ENCODE results near the gene ZNF57.

ZNF57 gene

GRCh38 chr19:2863816-2864215, 36.9 kb upstream of the ZNF57 start:
- Histone ChIP-seq H3K9me3 (ENCODE audit: control insufficient read depth, insufficient read depth, low read depth, low read length) (no peaks in the 10 kb centered on the region), H3K36me3 (ENCODE audit: control insufficient read depth in 2 of 2, insufficient read depth in 1 of 2, low read length in 2 of 2) (no peaks in the 10 kb centered on the region), H3K4me3 (ENCODE audit: low read depth, low read length) (no peak overlapping the region), H3K27ac (ENCODE audit: extremely low read depth, low read depth, low read length) (no peak overlapping the region), H3K4me1 (ENCODE audit: control insufficient read depth, insufficient read depth, low read length) (no peaks in the 10 kb centered on the region)
- no peak for TF ChIP-seq IKZF3 (tag by site-specific recombination; IDR thresholded peaks at IDR 0.05)
- TF ChIP-seq, protein P1, sequence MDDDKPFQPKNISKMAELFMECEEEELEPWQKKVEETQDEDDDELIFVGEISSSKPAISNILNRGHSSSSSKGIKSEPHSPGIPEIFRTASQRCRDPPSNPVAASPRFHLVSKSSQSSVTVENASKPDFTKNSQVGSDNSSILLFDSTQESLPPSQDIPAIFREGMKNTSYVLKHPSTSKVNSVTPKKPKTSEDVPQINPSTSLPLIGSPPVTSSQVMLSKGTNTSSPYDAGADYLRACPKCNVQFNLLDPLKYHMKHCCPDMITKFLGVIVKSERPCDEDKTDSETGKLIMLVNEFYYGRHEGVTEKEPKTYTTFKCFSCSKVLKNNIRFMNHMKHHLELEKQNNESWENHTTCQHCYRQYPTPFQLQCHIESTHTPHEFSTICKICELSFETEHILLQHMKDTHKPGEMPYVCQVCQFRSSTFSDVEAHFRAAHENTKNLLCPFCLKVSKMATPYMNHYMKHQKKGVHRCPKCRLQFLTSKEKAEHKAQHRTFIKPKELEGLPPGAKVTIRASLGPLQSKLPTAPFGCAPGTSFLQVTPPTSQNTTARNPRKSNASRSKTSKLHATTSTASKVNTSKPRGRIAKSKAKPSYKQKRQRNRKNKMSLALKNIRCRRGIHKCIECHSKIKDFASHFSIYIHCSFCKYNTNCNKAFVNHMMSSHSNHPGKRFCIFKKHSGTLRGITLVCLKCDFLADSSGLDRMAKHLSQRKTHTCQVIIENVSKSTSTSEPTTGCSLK (tag by site-specific recombination; IDR thresholded peaks at IDR 0.05) = no peak
- TF ChIP-seq, protein P2, sequence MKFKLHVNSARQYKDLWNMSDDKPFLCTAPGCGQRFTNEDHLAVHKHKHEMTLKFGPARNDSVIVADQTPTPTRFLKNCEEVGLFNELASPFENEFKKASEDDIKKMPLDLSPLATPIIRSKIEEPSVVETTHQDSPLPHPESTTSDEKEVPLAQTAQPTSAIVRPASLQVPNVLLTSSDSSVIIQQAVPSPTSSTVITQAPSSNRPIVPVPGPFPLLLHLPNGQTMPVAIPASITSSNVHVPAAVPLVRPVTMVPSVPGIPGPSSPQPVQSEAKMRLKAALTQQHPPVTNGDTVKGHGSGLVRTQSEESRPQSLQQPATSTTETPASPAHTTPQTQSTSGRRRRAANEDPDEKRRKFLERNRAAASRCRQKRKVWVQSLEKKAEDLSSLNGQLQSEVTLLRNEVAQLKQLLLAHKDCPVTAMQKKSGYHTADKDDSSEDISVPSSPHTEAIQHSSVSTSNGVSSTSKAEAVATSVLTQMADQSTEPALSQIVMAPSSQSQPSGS (tag by site-specific recombination; IDR thresholded peaks at IDR 0.05; ENCODE audit: low read depth) = 0 out of 2 replicates have a peak, but pooled peaks have one; percentile 19
- CTCF ChIA-PET = no interaction called here
- POLR2A ChIA-PET = no interaction called here

GRCh38 chr19:2865334-2866100, 35.2 kb upstream of the ZNF57 start:
- no peak overlapping the region for H3K4me3 ChIP-seq (ENCODE audit: low read depth, low read length)
- POLR2A ChIA-PET = no interaction called here
- H3K9me3 ChIP-seq (ENCODE audit: control insufficient read depth, insufficient read depth, low read depth, low read length) = no peaks in the 10 kb centered on the region
- H3K27ac ChIP-seq (ENCODE audit: extremely low read depth, low read depth, low read length) = no peak overlapping the region
- CTCF ChIA-PET = interaction anchor here (1.1 to 1.4 kb wide), 2 partner anchors 22 kb away, joined by 3 read pairs; no protein-coding TSS in a partner anchor
- H3K4me1 ChIP-seq (ENCODE audit: control insufficient read depth, insufficient read depth, low read length) = no peaks in the 10 kb centered on the region
- no peaks in the 10 kb centered on the region for H3K36me3 ChIP-seq (ENCODE audit: control insufficient read depth in 2 of 2, insufficient read depth in 1 of 2, low read length in 2 of 2)
- TF ChIP-seq KLF16 (tag by site-specific recombination; IDR thresholded peaks at IDR 0.05) (no peak), ZNF639 (tag by site-specific recombination; IDR thresholded peaks at IDR 0.05) (no peak), ZBTB17 (tag by site-specific recombination; IDR thresholded peaks at IDR 0.05) (no peak), ZNF148 (tag by site-specific recombination; IDR thresholded peaks at IDR 0.05; ENCODE audit: borderline replicate concordance) (no peak), GLIS2 (tag by site-specific recombination; IDR thresholded peaks at IDR 0.05) (no peak), MEIS1 (CRISPR knock-in tag; IDR thresholded peaks at IDR 0.05; ENCODE audit: borderline replicate concordance) (no peak), ZNF350 (tag by site-specific recombination; IDR thresholded peaks at IDR 0.05) (no peak), SCRT2 (tag by site-specific recombination; IDR thresholded peaks at IDR 0.05) (no peak), ZNF521 (tag by site-specific recombination; IDR thresholded peaks at IDR 0.05) (no peak), ZNF830 (tag by site-specific recombination; IDR thresholded peaks at IDR 0.05; ENCODE audit: low read depth) (no peak), TRIM28 (IDR thresholded peaks at IDR 0.05; ENCODE audit: borderline replicate concordance, low read length) (no peak), ZSCAN16 (tag by site-specific recombination; IDR thresholded peaks at IDR 0.05) (no peak), ZNF280D (tag by site-specific recombination; IDR thresholded peaks at IDR 0.05) (no peak)
- TF ChIP-seq, protein P3, sequence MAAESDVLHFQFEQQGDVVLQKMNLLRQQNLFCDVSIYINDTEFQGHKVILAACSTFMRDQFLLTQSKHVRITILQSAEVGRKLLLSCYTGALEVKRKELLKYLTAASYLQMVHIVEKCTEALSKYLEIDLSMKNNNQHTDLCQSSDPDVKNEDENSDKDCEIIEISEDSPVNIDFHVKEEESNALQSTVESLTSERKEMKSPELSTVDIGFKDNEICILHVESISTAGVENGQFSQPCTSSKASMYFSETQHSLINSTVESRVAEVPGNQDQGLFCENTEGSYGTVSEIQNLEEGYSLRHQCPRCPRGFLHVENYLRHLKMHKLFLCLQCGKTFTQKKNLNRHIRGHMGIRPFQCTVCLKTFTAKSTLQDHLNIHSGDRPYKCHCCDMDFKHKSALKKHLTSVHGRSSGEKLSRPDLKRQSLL (tag by site-specific recombination; IDR thresholded peaks at IDR 0.05) = no peak
- TF ChIP-seq, protein P4, sequence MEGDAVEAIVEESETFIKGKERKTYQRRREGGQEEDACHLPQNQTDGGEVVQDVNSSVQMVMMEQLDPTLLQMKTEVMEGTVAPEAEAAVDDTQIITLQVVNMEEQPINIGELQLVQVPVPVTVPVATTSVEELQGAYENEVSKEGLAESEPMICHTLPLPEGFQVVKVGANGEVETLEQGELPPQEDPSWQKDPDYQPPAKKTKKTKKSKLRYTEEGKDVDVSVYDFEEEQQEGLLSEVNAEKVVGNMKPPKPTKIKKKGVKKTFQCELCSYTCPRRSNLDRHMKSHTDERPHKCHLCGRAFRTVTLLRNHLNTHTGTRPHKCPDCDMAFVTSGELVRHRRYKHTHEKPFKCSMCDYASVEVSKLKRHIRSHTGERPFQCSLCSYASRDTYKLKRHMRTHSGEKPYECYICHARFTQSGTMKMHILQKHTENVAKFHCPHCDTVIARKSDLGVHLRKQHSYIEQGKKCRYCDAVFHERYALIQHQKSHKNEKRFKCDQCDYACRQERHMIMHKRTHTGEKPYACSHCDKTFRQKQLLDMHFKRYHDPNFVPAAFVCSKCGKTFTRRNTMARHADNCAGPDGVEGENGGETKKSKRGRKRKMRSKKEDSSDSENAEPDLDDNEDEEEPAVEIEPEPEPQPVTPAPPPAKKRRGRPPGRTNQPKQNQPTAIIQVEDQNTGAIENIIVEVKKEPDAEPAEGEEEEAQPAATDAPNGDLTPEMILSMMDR (tag by site-specific recombination; IDR thresholded peaks at IDR 0.05) = no peak
